Subcutaneous adipose tissue (tissue), 4 donors: ENCODE measurements around the gene GTSE1. TPM values are rescaled to one million over a fixed set of nuclear protein-coding genes. Genes with fewer than 3 reads are reported as not detected.

ENCODE experiments used
- CTCF ChIP-seq: fragments of 450-650 bp; IDR thresholded peaks from one replicate; pipeline ENCODE4 v1.5.1; 2016; ENCODE audit warnings: low read depth, mild to moderate bottlenecking, control low read depth, antibody characterized with exemption, moderate library complexity
- total RNA-seq, 4 donors: library from RNA; depleted of rRNA; stranded (reverse); fragments of >200 nt; gene quantifications; one replicate each; pipeline ENCODE4 v1.1.0, GENCODE V29; 2016

Gene GTSE1
- total RNA-seq, 4 donors from 2014 or later = 1.1 to 1.4 TPM; not detected in 2

GRCh38 chr22:46272196-46272595 lies 24.5 kb upstream of the GTSE1 start:
- no peak for TF ChIP-seq CTCF

DNA sequence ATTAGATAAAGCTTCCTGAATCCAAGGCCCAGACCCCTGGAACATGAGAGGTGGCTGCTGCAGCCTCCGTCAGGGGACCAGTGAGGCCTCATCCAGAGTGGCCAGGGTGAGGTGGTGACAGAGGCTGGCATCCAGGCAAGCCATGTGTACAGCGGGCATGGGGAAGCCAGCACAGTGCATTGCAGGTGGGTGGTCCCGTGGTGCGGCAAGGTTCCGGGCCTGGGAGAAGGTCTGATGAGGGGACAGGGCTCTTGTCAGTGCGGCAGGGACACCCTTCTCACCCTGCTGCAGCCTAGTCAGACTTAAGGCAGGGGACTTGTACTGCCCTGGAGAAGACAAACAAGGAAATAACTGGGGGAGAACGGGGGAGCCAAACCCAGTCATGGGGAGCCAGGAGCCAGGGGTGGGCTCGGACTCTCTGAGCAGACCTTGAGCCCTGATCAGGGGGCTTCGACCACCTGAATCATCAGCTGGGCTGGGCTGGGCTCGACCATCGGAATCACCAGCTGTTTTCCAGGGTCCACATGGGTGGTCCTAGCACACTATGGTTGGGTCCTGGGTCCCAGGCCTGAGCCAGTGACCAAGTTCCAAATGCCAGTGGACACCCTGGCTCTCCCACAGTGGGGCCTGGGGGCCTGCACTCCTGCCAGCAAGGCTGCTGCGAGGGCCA lies 23.8 kb upstream of the GTSE1 start:
- no peak for TF ChIP-seq CTCF

- no peak for TF ChIP-seq CTCF
Measured at GRCh38 chr22:46273432-46274148, 23.1 kb upstream of the GTSE1 start.

DNA sequence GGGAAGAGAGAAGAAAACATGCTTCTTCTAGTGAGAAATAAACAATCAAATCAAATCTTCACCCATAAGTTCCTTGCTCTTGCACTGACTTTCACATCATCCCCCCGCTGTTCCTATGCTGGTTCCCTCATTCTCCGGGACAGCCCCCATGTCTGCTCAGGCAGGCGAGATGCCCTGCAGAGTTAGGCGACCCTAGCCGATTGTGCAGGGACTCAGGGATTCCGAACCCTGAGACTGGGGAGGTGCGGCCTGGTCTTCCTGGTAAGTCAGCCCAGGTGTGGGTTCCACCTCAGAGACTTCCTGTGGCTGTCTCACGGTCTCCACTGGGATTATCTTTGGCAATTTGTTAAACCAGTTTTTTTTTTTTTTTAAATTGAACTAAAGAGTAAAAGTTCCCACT lies 22.3 kb upstream of the GTSE1 start:
- TF ChIP-seq CTCF = no peak

- no peak for TF ChIP-seq CTCF
Measured at GRCh38 chr22:46275455-46276122, 21.1 kb upstream of the GTSE1 start.

DNA sequence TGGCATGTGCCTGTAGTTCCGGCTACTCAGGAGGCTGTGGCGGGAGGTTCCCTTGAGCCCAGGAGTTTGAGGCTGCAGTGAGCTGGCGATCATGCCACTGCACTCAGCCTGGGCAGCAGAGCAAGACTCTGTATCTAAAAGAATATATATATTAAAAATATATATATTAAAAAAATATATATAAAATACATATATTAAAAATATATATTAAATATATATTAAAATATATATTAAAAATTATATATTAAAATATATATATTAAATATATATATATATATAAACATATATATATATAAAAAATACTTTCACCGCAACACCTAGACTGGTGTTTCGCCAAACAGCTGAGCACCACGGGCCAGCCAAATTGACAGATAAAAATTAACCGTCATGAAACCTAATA lies 20.1 kb upstream of the GTSE1 start:
- TF ChIP-seq CTCF = no peak
